HG02763 (cell line): ENCODE results near the gene OR52A5.

Experiments
- ATAC-seq: cut with Tn5 transposase; IDR thresholded peaks from one replicate; pipeline ENCODE4 v1.9.1; 2021; ENCODE audit warnings: mild to moderate bottlenecking, moderate library complexity; ENCODE audit not compliant: unreplicated experiment

The OR52A5 gene

DNA sequence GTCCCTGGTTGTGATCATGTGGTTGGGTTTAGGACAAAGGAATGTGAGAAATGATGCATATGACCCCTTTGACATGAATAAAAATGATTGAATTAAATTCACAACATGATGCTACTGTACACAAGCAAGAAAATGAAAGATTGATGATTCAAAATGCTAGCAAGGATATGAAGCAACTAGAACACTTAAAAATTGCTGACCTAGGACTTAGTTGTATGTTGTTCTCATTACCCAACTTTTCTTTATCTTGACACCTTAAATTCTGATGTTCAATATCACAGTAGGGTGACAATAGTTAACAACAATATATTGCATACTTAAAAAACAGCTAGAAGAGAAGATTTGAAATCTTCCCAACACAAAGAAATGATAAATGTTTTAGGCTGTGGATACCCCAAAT lies 20.6 kb downstream of the OR52A5 start:
- no peak for ATAC-seq

DNA sequence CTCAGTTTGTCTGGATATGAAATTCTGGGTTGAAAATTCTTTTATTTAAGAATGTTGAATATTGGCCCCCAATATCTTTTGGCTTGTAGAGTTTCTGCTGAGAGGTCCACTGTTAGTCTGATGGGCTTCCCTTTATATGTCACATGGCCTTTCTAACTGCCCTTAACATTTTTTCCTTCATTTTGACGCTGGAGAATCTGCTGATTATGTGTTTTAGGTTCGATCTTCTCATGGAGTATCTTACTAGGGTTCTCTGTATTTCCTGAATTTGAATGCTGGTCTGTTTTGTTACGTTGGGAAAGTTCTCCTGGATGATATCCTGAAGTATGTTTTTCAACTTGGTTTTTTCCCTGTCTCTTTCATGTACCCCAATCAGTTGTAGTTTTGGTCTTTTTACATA lies 22.8 kb downstream of the OR52A5 start:
- no peak for ATAC-seq

DNA sequence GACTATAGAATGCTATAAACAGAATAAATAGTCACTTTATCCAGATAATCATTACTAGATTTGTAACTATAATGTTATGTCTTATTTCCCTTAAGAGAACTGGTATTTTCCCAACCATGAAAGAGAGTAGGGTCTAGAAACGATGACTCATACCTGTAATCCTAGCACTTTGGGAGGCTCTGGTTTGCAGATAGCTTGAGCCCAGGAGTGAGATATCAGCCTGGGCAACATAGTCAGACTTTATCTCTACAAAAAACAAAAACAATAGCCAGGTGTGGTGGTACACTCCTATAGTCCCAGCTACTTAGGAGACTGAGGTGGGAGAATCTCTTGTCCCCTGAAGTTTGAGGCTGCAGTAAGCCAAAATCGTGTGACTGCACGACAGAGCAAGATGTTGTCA lies 30.9 kb downstream of the OR52A5 start:
- ATAC-seq = no peak

GRCh38 chr11:5103066-5103465 lies 35.1 kb downstream of the OR52A5 start:
- ATAC-seq = no peak

DNA sequence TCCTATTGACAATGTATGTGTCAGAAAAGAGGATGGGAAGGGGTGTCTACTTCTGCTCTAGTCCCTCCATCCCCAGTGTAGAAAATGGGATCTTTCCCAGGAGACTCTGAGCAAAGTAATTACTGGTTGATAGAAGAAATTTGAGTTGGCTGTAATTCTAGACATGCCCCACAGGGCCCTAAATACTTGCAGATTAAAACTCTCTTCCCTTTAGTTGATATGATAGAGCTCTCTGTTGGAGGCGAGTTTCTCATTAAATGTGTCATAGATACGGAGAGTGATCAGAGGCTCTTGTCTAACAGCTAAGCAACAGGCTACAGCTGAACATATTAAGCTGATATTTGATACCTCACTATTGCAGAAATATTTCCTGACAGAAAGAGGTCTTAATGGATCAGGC lies 35.9 kb downstream of the OR52A5 start:
- no peak for ATAC-seq

DNA sequence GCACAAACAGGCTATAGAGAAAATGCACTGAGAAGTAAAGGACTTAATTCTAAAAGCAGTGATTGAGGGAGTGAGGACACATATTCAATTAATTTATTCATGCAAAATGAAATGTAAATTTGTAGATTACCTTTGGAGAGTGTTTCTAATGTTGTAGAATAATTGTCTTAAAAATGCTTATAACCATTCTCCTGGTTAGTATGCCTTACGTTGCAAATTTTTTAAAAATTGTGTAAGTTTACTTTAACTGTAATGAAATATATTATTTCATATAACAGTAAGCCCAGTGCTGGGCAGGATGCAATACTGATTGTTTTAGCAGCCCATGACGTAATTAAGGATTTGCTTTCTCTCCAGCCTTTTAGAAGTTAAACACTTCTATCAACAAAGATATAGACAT lies 42.1 kb downstream of the OR52A5 start:
- ATAC-seq = no peak

GRCh38 chr11:5092821-5093585 lies 45.2 kb downstream of the OR52A5 start:
- no peak for ATAC-seq

DNA sequence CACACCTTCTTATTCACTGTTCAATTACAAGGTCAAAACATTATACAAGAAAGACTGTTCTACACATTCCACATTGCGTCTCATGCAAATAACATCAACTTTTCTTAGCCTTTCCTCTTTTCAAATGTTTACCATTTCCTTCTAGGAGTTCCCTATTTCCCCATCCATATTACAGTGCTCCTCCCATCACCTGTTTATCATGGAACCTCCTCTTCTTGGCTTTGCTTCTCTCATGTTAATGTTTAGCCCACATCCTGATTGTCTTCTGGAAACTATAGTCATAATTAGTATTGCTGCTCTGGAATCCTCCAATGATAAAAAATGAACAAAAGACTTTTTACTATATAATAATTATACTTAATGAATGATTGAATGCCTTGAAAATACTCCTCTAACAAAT lies 47.5 kb downstream of the OR52A5 start:
- no peak for ATAC-seq

DNA sequence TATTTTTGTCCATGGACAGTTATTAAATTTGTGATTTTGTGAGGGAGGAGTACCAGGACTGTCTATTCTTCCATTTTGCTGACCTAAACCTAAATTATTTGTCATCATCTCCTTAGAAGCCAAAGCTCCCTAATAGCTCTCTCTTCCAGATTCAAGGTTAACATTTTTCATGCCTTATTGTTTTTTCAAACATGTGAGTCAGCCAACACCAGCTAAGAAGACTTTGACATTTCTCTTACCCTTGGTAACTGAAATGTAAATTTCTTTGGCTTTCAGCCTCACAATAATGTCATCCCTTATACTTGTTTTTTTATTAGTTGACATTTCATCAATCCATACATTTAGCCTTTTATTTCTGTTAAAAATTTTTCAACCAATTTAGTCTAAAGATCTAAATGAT lies 49.6 kb downstream of the OR52A5 start:
- ATAC-seq = no peak

DNA sequence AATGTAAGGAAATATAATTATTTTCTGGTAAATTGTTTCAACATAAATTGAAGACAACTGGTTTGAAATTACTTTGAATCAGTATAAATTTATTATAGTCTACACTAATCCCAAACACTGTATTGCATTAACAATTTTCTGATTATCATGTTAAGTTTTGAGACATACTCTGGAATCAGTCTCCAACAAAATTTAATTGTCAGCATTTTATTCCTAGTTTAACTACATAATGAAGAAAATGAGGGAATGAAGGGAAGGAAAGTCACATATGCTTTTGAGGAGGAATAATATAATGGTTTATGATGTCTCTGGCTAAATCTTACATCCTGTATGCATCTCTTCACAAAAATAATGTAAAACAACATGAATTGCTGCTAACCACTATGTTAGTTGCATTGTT lies 54.6 kb downstream of the OR52A5 start:
- no peak for ATAC-seq

DNA sequence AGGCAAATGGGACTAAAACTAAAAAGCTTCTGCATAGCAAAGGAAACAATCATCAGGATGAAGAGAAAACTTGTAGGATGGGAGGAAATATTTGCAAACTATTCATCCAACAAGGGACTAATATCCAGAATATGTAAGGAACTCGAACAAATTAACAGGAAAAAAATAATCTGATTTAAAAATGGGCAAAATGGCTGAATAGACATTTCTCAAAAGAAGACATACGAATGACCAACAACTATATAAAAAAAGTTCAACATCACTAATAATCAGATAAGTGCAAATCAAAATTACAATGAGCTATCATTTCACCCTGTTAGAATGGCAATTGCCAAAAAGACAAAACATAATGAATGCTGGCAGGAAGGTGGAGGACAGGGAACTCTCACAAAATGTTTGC lies 56.8 kb downstream of the OR52A5 start:
- no peak for ATAC-seq
